NCI-H2171 (cell line): ENCODE results near the gene CAPN2.
"Not testable (repeated sequence)": the region's sequence is repeated elsewhere in the genome, so short reads cannot be mapped to it uniquely, and the experiment has no call there.

ENCODE experiments used
- DNase-seq: peaks from one replicate; lab custom pipeline; 2025; lab: John Stamatoyannopoulos, UW

The CAPN2 gene

GRCh38 chr1:223717123-223717522 is 4.8 kb downstream of the CAPN2 start:
- no peak for DNase-seq

- DNase-seq, result no peak
These were observed 5.5 kb downstream of the CAPN2 start for GRCh38 chr1:223717695-223718363.

- DNase-seq, result no peak
These were observed 6.5 kb downstream of the CAPN2 start for GRCh38 chr1:223718850-223719249.

- no peak for DNase-seq
These were observed 8.7 kb downstream of the CAPN2 start for GRCh38 chr1:223720971-223721591.

GRCh38 chr1:223721658-223722607 is 9.6 kb downstream of the CAPN2 start:
- no peak for DNase-seq

- no peak for DNase-seq
These were observed 11.1 kb downstream of the CAPN2 start for GRCh38 chr1:223723351-223723904.

GRCh38 chr1:223724376-223724775 is 12.0 kb downstream of the CAPN2 start:
- no peak for DNase-seq

GRCh38 chr1:223725578-223725977 is 13.2 kb downstream of the CAPN2 start:
- DNase-seq, result no peak

- no peak for DNase-seq
These were observed 14.2 kb downstream of the CAPN2 start for GRCh38 chr1:223726380-223727001.

- no peak for DNase-seq
These were observed 15.2 kb downstream of the CAPN2 start for GRCh38 chr1:223727541-223727940.

GRCh38 chr1:223729906-223730305 is 17.6 kb downstream of the CAPN2 start:
- DNase-seq, result no peak

GRCh38 chr1:223730479-223731132 is 18.3 kb downstream of the CAPN2 start:
- no peak for DNase-seq

GRCh38 chr1:223731133-223731770 is 18.9 kb downstream of the CAPN2 start:
- no peak for DNase-seq

GRCh38 chr1:223732993-223733798 is 20.9 kb downstream of the CAPN2 start:
- DNase-seq, result no peak

GRCh38 chr1:223733898-223734852 is 21.8 kb downstream of the CAPN2 start:
- DNase-seq, result no peak

GRCh38 chr1:223736638-223737037 is 24.3 kb downstream of the CAPN2 start:
- DNase-seq, result not testable (repeated sequence)

- DNase-seq, result no peak
These were observed 25.0 kb downstream of the CAPN2 start for GRCh38 chr1:223737342-223737741.

- no peak for DNase-seq
These were observed 26.4 kb downstream of the CAPN2 start for GRCh38 chr1:223738465-223739365.
